ENCODE data around the gene LRRC74B.

GRCh38 chr22:21095773-21096107 lies 50.0 kb downstream of the LRRC74B start:
- TF ChIP-seq CTCF (IDR thresholded peaks at IDR 0.05; ENCODE audit: low read depth, low read length) (no peak), MYC (IDR thresholded peaks at IDR 0.05; ENCODE audit: low read depth, low read length) (no peak), POLR2A (IDR thresholded peaks at IDR 0.05; ENCODE audit: extremely low read depth, insufficient read length) (no peak)
- TF ChIP-seq, protein P1, sequence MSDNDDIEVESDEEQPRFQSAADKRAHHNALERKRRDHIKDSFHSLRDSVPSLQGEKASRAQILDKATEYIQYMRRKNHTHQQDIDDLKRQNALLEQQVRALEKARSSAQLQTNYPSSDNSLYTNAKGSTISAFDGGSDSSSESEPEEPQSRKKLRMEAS (IDR thresholded peaks at IDR 0.05; ENCODE audit: low read depth, low read length): no peak
